ENCODE results near the gene C1QL4.

DNA sequence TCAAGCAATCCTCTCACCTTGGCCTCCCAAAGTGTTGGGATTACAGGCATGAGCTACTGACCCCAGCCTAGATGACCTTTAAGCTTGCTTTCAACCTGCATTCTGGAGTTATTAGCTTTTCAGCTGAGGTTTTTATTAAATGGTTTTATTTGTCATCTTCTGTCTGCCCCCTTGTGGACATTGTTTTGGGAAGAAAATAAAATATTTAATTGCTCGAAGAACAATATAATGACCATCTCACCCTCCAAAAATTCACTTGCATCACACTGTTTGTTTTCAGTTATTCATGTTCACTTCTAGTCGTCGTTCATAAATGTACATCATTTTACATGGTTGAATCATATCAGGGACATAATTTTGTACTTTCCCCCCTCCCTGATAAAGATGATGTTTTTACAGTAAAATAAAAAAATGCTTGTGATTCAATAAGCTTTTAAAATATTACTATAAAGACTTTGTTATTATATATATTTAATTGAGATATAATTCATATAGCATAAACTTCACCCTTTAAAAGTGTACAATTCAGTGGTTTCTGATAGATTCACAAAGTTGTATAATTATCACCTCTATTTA is 20.2 kb upstream of the C1QL4 start:
- TF ChIP-seq, protein P1, sequence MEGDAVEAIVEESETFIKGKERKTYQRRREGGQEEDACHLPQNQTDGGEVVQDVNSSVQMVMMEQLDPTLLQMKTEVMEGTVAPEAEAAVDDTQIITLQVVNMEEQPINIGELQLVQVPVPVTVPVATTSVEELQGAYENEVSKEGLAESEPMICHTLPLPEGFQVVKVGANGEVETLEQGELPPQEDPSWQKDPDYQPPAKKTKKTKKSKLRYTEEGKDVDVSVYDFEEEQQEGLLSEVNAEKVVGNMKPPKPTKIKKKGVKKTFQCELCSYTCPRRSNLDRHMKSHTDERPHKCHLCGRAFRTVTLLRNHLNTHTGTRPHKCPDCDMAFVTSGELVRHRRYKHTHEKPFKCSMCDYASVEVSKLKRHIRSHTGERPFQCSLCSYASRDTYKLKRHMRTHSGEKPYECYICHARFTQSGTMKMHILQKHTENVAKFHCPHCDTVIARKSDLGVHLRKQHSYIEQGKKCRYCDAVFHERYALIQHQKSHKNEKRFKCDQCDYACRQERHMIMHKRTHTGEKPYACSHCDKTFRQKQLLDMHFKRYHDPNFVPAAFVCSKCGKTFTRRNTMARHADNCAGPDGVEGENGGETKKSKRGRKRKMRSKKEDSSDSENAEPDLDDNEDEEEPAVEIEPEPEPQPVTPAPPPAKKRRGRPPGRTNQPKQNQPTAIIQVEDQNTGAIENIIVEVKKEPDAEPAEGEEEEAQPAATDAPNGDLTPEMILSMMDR (IDR thresholded peaks at IDR 0.05; ENCODE audit: low read depth, low read length): peak; percentile 62
- TF ChIP-seq EZH2phosphoT487 (IDR thresholded peaks at IDR 0.05; ENCODE audit: low read depth): no peak

Measured in OCI-LY3 (cell line).